ENCODE results near the gene MTPN.

- TF ChIP-seq CTCF (IDR thresholded peaks at IDR 0.05) (no peak), POLR2A (IDR thresholded peaks at IDR 0.05) (no peak)
Measured at GRCh38 chr7:135958173-135958572, 19.0 kb downstream of the MTPN start.

Measured in esophagus squamous epithelium (tissue), 4 donors.